Activated naive CD4-positive, alpha-beta T cell treated with anti-CD3 and anti-CD28 coated beads, Interleukin-2, amount 50 U/mL, for 16 hours (primary cell): ENCODE results near the gene AHDC1.

ENCODE experiments used
- DNase-seq: peaks from one replicate; pipeline ENCODE4 v3.0.0-alpha.2; 2020

The AHDC1 gene

GRCh38 chr1:27614625-27615344 lies 10.8 kb upstream of the AHDC1 start:
- DNase-seq, result no peak

DNA sequence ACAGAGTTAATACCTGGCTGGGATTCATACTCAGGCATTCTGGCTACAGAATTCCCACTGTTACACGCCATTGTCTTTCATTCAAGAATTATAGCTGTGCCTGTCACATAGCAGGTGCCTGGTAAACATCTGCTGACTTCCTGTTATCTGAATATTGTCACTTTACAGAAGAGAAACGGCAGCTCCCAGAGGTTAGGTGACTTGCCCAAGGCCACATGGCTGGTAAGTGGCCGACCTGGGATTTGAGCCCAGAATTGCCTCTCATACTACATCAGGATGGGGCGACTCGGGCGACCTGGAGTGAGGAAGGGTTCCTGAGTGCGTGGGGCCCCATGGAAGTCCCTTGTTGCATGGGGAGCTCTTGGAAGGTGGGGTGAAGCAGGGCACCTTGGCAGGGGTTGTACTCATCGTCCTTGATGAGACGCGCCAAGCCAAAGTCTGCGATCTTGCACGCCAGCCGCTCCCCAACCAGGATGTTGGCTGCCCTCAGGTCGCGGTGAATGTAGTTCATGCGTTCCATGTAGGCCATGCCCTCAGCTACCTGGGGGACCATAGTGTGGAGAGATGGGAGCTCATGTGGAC lies 10.2 kb upstream of the AHDC1 start:
- no peak for DNase-seq

DNA sequence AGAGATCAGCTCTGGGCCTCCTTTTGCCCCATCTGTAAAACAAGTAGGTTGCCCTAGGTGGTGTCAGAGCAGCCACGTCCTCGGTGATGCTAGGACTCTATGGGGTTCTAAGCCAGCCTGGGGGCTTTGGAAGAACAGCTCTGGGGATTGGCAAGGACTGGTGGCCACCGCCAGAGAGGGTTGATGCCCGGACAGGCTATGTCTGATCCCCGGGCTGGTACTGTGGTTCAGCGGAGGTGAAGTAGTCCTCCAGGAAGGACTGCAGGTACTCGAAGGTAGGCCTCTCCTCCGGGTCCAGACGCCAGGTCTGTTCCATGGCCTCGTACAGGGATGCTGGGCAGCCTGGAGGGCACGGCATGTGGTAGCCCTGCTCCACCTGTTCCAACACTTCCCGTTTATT lies 8.8 kb upstream of the AHDC1 start:
- no peak for DNase-seq

DNA sequence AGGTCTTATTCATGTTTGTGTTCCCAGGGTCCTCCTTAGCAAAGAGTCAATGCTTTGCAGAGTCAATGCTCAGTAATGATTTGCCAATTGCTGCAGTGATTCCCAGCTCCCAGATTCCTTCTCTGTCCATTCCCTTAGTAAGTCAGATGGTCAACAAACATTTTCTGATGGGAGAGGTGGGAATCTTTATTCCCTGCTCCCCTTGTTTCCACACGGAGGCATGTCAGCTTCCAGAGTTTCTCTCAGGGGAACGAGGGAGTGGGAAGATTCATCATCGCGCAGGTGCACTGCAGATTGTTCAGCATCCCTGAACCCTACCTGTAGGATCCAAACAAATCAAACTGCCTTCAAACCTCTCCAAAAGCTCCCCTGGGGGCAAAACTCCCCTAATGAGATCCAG lies 7.5 kb upstream of the AHDC1 start:
- DNase-seq, result no peak

DNA sequence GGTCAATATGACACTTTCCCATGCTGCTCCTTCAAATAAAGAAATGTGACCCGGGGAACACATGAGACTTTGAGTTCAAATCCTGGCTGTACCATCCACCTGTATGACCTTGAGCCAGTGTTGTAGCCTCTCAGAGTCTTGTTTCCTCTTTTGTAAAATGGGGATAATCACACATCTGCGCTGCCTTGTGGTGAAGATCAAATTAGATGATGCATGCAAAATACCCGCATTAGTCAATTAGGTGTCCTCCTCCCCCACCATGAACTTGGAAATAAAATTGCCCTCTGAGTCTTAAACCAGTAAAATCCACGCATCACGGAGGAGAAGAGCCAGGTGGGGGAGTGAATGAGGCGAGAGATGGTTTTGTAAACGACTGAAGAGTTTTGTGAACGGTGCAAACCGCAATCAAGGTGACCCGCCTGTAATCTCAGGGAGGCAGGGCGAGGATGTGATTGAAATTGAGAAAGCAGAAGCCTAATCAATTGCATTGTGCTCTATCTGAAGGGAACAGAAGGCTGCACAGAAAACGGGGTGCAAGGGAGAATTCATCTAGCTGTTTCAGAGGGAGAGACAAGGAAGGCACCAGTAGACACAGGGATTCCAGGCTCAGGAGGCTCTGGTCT lies 5.8 kb upstream of the AHDC1 start:
- DNase-seq, result no peak

- no peak for DNase-seq
Measured at GRCh38 chr1:27609210-27609555, 5.2 kb upstream of the AHDC1 start.

DNA sequence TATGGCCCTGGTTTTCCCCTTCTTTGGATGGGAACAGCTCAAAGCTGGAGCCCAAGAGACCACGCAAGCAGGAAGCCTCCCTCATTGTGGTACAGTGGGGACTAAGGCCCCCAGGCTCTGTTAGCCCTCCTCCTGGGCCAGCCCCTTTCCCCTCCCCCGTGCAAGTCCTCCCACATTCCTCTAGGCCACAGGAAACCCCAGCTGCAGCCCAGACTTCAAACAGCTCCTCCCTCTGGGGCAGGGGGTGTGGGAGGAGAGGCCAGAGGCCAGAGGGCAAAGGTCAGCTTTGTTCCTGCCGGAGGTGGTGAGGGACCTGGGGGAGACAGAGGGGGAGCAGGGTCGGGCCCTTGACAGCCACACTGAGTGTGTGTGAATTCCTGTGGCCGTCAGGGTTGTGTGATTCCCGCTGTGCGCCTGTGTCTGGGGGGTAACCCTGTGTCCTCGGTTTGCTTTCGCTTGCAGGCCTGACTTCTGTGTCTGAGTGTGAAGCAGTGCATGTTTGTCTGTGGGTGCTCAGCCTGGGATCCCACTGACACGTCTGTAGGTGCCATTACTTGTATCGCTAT lies 3.4 kb upstream of the AHDC1 start:
- no peak for DNase-seq

DNA sequence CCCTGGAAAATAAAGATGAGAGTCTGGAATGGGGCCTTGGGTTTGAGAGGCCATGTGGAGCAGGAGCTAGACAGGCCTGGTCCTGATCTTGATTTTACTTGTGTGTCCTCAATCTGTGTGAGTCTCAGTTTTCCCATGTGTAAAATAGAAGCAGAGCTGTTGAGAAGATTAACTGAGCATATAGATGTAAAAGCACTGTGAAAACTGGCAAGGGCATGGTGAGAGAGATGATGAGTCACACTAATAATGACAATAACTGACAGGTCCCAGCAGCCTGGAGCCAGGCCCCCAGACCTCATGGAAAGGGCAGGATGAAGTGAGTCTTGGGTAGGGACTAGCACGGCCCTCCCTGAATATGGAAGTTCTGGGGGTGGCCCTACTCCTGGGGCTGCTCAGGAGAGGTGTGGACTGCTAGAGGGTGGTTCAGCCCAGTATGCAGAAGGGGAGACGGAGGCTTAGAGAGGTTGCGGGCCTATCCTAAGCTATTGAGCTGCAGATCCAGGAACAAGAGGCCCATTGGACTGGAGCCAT lies 2.8 kb upstream of the AHDC1 start:
- DNase-seq, result no peak

- peak; percentile 65 for DNase-seq
Measured at GRCh38 chr1:27605796-27606707, 2.1 kb upstream of the AHDC1 start.

GRCh38 chr1:27605300-27605766 lies 1.4 kb upstream of the AHDC1 start:
- no peak for DNase-seq

GRCh38 chr1:27604579-27605299 lies 795 bp upstream of the AHDC1 start:
- no peak for DNase-seq

DNA sequence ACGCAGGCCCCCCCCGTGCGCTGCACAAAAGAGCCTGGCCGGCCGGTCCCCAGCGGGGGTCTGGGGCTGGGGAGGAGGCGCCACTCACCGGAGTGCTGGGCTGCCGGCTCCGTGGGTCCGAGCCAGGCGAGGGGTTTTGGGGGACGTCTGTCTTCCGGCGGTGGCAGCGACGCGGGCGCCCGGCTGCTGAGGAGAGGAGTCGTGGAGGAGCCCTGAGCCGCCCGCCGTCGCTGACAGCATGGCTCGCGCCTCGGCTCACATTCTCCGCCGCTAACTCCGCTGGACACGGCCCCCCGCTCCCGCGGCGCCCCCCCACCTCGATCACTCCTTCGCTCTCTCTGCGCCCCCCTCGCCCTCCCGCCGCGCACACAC lies 649 bp downstream of the AHDC1 start:
- peak; percentile 34 for DNase-seq

DNA sequence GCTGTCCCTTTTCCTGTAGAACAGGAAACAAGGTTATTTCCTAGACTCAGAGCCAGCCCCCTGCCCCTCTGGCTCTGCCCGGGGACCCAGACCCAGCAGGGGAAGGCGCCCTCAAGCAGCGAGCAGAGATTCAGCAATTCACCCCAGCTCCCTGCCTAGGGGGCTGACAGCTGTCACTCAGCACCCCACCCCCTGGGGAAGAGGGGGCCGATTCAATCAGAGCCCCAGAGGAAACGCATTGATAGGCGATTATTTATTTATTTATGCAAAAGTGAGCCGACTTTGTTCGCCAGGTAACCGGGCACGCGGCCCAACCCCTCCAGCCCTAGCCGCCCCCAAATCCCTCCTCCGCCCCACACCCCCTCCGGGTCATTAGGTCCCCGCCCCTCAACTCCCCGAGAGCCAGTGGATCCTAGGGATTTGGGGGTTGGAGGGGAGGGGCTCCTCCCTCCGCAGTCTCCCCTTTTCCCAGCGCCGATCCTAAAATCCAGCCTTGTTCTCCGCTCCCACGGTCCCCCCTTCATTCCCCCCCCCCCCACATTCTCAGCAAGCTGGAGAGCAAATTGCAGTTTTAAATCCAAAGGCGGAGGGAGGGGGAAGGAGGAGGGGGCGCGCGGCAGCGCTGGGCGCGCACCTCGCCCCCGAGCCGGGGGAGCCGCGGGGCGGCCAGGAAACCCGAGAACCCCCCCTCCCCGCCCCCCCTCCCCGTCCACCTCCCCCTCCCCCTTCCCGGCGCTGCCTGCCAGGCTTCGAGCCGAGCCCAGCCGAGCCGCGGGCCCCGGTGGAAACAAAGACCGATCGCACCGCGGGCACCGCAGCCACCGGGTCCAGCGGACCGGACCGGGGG lies 1.3 kb downstream of the AHDC1 start:
- DNase-seq, result peak; percentile 32

- no peak for DNase-seq
Measured at GRCh38 chr1:27601771-27602461, 2.0 kb downstream of the AHDC1 start.

DNA sequence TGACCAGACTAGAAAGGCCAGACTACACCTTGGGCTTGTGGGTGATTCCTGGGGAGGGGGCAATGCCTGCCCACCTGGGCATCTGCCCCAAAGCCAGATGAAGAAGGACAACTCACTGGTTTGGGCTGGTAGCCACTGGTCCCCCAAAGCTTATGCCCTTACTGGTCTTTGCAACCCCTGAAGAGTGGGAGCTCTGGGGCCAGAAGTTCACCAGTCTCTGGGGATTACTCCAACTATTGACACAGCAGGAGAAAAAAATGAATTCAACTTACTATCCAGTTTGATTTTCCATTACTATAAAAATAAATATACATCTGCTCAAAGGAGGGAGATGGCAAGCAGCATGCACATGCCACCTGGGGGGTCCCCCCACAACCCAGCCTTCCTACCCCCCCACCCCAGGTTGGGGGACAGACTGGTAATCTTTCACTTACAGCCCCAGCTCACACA lies 2.6 kb downstream of the AHDC1 start:
- DNase-seq, result no peak

GRCh38 chr1:27600498-27601175 lies 3.3 kb downstream of the AHDC1 start:
- no peak for DNase-seq

DNA sequence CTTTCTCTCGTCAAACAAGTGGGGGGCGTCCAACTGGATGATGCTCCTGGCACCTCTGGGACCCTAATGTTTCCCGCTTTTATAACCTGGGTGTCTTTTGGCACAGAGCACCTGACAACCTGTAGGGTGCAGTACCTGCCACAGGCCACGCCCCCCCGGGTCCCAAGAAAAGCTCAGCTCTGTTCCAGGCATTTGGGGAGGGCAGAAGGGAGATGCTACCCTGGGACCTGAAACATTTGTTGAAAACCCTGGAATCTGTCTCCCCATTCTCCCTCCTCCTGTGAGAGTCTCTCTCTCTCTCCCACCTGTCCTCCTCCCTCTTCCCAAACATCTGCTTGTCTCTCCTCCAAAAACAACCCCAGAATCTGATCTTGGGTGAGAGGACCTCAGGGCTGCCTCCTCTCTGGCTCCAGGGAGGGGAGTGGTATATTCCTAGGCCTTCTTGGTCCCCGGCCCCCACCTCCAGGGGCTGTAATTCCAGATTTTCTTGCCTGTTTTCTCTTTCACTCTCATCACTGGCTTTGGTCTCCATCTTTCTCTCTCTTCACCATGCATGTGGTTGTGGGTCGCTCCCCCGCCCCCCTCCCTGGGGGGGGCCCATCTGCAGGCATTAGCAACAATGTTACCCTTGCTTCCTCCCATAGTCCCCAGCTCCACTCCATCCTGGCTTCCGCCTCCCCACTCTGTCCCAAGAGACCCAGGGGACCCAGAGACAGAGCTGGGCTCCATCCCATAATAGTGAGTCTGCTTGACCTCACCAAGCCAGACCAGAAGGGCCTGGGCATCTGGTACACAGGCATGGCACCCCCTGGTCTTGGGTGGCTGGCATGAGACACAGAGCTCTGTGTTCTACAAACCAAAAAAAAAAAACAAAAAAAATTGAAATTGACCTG lies 4.1 kb downstream of the AHDC1 start:
- no peak for DNase-seq

DNA sequence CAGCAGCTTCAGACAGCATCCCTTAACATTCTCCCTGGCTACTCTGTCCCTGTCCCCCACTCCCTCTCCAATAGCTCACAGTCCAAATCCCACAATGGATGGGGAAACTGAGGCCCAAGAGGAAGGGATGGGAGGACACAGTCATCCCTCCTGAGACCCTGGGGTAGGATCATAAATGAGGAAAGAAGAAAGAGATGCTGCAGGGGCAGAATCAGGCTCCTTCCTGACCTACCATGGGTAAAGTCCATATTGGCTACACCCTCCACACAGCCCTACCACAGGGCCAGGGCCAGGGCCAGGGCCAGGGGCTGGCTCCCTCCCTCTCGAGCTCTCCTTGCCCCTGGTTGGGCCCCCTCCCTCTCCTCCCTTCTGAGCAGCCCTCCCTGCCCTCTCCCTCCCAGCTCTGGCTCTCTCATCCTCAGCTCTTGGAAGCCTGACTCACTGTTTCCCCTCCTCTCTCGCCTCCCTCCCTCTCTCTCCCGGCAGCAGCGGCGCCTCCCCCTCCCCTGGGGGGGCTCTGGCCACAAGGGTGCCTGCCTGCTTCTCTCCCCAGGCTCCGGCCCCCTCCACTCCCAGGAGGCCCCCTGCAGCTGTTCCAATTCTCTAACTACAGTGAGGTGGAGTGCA lies 4.9 kb downstream of the AHDC1 start:
- peak; percentile 47 for DNase-seq
